SW480 (cell line): ENCODE measurements around the gene ZNF407.

Experiments used
- DNase-seq: peaks from one replicate; pipeline ENCODE4 v3.0.0-alpha.2; 2016; ENCODE audit warnings: low spot score

Gene ZNF407

GRCh38 chr18:75104483-75104882, 506.8 kb downstream of the ZNF407 start:
- no peak for DNase-seq

DNA sequence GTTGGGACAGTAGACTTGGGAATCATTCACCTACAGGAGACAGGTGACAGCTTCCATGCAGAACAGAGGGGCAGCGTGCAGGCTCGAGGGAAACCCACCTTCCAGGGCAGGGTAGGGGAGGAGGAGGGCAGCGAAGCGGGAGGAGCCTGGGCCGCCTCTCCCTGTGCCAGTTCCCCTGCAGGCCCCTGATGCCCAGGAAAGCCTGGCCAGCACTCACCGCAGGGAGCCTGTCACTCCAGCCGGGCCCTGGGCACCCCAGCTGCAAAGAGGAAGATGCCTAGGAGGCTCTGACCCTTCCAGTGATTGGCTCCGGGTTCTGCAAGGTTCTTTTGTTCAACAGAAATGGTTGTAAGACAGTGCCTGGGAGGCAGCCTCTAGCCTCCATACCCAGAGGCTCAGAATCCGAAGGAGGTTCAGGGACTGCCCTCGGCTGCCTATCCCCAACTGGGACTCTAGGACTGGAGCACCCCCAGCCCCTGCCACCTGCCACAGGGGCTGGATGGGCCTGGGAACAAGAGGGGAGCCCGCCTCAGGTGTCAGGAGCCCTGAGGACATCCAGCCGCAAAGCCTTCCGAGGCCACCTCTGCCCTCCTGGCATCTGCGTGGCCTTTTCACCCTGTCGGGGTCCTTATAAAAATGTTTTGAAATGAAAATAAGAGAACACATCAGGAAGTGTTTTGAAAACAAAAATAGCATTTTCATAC, 508.0 kb downstream of the ZNF407 start:
- DNase-seq: no peak

- no peak for DNase-seq
Observed at GRCh38 chr18:75106746-75107145, 509.1 kb downstream of the ZNF407 start.

- DNase-seq: no peak
Observed at GRCh38 chr18:75107196-75107930, 509.7 kb downstream of the ZNF407 start.

GRCh38 chr18:75107931-75108276, 510.2 kb downstream of the ZNF407 start:
- DNase-seq: no peak

DNA sequence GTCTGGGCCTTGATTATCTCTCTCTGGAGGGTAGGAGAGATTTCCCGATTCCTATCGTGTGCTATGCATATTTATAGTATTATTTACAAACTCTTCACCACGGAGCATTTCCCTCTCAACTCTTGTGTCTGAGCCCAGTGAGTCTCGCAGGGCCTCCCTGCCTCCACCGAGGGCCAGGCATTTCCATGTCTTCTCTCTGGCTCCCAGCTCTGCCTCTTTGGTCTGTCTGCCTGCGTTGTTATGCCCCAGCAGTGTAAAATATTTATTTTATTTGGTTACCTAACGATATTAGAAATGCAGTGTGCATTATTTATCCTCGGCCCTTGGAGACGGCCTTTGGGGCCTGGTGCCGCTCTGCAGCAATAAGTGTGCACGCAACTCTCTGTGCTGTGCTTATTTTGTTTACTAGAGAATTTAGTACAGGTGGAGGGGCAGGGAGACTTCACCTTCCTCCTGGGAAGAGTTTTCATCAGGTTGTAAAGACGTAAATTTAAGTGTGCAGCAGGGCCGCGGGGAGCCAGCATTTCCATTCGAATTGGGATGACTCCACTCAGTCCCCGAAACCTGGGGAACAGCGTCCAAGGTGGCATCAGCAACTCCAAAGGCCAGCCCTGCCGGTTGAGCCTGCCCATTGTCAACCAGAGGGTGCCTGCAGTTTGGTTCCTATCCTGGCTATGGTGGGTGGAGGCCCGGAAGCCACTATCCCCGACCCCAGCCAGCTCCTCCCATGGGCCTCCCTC, 511.1 kb downstream of the ZNF407 start:
- no peak for DNase-seq

DNA sequence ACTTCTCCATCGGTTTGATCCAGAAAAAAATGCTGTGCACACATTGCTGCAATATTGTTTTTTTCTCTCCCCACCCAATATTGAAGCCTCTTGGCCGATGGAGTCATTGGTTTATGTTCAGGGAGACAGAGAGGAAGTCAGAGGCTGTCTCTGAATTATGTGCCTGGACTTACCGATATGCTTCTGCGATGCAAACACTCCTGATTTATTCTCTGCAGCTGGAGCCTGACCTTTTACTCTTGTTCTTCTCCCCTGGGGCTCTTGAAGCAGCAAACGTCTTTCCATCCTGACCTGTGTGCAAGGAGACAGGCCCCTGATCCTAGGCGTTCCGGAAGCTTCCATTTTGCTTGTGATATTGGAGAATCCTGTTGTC, 511.6 kb downstream of the ZNF407 start:
- no peak for DNase-seq

GRCh38 chr18:75109819-75110218, 512.1 kb downstream of the ZNF407 start:
- DNase-seq: no peak

- DNase-seq: no peak
Observed at GRCh38 chr18:75110311-75110710, 512.6 kb downstream of the ZNF407 start.

- no peak for DNase-seq
Observed at GRCh38 chr18:75110846-75111415, 513.3 kb downstream of the ZNF407 start.

DNA sequence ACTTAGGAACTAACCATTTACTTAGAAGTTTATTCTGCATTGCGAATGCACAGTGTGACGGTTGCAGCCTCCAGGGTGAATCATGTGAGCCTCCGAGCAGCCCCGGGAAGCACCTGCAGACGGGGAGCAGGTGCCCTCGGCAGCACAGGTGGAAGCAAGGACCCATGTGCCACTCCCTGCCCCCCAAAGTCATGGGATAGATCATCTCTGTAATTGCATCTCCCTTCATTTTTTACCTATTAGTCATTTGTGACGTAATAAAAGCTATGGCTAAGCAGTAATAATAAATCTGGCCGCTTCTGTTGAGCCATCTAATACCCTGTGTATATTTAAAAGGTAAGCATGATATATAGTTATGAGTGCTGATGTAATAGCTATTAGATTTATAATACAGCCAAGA, 514.1 kb downstream of the ZNF407 start:
- DNase-seq: peak; percentile 27

GRCh38 chr18:75112186-75113096, 514.8 kb downstream of the ZNF407 start:
- no peak for DNase-seq

- DNase-seq: no peak
Observed at GRCh38 chr18:75113455-75113854, 515.8 kb downstream of the ZNF407 start.

- no peak for DNase-seq
Observed at GRCh38 chr18:75114231-75114764, 516.6 kb downstream of the ZNF407 start.
